GM21737 (cell line): ENCODE data around the gene ABI3.
"Not testable (repeated sequence)": the region's sequence is repeated elsewhere in the genome, so short reads cannot be mapped to it uniquely, and the experiment has no call there.

Experiments used
- ATAC-seq: cut with Tn5 transposase; IDR thresholded peaks from one replicate; pipeline ENCODE4 v1.9.1; 2021; ENCODE audit warnings: mild to moderate bottlenecking, moderate library complexity; ENCODE audit not compliant: unreplicated experiment

Gene ABI3

DNA sequence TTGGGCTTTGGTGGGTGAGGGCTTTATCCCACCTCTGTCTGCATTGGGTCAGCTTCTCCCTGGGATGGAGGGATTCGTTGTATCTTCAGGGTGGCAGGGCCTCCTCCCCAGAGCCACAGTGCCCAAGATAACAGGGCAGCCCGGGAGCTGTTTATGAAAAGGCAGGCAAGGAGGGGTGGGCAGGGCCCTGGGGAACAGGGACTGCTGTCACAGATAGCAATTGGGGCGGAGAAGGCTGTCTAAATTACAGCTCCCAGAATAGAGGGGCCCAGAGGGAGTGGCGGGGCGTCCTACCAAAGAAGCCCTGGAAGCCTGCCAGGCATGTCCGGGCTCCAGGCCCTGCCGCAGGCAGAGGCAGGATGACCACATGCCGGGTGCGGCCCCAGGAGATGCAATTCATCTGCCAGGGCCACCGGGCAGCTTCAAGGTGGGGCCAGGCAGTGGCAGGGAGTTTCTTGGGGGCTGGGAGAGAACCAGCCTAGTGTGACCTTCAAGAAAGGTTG, 38.8 kb downstream of the ABI3 start:
- no peak for ATAC-seq

DNA sequence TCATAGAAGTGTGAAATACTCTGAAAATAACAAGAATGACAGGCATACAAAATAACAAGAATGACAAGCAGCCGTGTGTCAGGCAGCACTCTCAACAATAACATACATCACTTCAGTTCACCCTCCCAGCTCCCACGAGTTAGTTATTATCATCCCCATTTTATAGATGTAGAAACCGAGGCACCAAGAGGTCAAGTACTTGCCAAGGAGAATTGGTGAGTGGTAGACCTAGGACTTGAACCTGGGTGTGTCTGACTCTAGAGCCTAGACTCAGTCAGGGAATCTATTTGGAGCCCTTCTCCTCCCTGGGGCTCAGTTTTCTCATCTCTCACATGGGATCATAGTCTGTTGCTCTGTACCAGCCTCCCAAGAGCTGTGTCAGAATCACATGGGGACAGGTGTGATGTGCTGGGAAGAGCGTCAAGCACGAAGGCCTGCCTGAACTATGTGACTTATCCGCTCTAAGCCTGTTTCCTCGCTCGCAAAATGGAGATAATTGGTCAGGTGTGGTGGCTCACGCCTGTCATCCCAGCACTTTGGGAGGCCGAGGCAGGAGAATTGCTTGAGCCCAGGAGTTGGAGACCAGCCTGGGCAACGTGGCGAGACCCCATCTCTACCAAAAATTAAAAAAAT, 39.5 kb downstream of the ABI3 start:
- no peak for ATAC-seq

DNA sequence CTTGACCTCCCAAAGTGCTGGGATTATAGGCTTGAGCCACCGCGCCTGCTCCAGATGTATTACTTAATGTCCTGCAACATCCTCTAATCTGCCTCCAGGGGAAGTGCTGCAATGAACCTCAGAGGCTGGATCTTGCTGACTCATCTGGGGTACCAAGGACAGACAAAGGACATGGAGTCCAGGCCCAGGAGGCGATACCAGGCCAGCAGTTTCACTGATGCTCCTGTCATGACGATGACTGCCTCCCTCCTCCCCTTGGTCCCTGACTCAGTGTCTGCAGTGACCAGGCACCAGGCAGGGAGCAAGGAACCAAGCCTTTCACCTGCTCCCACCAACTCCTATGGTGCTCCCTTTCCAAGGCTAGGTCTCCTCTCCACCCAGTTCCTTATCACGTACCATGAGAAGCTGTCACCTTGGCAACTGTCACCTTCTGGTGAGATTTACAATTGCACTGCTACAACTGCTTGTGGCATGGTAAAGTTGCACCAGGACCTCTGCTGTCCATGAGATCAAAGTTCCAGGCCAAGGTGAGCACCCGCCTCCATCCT, 41.7 kb downstream of the ABI3 start:
- ATAC-seq: no peak

DNA sequence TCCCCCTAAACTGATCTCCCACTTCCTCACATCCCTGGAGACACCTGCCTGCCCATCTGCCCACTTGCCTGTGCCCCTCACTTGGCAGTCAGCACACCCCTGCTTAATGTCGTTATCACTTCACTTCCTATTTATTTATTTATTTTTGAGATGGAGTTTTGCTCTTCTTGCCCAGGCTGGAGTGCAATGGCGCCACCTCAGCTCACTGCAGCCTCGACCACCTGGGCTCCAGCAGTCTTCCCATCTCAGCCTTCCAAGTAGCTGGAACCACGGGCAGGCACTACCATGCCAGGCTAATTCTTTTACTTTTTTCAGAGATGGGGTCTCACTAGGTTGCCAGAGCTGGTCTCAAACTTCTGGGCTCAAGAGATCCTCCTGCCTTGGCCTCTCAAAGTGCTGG, 43.6 kb downstream of the ABI3 start:
- no peak for ATAC-seq

DNA sequence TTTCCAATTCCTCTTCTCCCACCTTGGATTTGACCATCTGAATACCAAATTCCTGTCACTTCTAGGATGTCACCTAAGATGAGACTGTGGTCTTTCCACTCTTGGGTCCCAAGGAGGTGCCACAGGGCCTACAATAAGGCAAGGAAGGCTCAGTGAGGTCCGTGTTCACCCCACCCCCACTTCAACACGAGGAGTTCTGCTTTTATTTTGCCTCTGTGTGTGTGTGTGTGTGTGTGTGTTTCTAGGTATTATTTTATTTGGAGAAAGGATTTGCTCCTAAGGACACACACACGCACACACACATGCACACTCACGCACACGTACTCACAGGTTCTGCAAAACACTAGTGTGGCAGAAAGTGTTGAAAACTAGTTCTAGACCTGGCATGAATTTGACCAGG, 44.6 kb downstream of the ABI3 start:
- no peak for ATAC-seq

DNA sequence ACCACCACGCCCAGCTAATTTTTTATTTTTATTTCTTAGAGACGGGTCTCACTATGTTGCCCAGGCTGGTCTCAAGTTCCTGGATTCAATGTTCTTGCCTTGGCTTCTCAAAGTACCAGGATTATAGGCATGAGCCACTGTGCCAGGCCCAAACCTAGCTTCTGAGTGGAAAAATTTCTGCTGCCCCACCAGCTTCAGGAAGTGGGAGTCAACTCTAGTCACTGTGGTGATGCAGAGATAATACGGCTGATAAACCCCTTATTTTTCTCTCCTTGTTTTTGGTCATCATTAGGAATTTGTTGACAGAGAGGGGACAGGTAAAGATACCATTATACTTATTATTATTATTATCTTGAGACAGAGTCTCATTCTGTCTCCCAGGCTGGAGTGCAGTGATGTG, 47.9 kb downstream of the ABI3 start:
- no peak for ATAC-seq

DNA sequence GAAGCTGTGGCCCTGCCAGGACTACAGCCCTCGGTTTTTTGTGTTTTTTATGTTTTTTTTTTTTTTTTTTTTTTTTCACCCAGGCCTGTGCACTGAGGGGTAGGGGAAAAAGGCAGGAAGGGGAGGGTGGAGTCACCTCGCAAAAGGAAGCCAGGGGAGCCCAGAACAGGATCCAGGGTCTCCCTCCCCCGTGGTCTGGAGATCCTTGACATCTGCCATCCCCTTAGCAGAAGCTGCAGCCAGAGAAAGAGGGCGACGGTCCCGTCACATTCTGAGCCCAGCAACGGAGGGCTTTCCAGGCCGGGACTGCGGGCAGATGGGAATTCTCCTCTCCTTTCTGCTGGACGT, 49.1 kb downstream of the ABI3 start:
- ATAC-seq: no peak

DNA sequence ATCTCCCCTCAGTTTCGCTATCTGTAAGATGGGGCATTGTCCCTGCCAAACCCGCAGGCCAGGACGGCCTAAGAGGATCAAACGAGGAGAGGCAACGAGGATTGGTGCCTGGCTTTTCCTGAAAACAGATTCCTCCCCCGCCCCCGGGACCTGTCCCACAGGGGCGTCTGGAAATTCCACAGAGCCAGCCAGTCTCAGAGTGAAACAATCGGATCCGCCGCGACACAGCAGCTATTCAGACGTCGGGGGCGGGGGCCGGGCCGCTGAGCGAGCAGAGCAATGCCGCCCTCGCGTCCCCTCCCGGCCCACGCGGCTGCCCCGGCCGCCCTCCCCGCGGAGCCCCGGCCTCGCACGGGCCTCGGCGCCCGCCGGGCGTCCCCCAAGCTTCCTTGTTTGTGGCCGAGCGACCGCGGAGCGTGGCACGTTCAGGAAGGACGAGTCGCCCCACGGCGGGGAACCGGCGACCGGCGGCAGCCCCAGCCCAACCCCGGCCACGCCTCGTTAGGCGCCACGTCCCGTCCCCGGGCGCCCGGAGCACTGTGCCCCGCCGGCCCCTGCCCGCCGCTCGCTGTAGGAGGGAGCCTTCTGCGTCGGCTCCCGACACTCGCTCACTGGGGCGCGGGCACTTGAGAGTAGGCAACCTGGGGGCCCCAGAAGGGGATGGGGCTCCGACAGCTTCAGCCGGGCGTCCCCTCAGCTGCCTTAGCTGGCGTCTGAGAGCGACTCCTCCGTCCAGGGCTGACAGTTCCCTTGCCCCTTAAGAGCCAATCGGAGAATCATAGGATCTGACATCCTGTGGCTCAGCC, 49.7 kb downstream of the ABI3 start:
- ATAC-seq: no peak

DNA sequence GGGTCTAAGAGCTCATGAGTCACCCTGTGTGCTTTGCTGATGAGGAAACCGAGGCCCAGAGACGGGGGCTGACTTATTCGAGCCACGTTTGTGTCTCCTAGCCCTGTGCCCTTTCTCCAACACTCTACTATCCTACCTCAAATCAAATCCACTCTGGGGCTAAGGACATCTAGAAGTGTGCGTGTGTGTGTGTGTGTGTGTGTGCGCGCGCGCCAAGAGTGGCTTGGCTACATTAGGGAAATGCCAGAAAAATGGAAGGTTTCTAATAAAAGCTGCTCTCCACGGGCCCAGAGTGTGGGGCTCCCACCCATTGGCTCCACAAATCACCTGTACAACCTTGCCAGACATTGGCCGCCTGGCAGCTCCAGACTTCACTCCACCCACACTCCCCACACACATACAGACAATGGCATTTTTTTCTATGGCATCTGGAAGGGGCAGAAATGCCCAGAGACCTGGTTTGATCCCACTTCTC, 50.3 kb downstream of the ABI3 start:
- no peak for ATAC-seq

DNA sequence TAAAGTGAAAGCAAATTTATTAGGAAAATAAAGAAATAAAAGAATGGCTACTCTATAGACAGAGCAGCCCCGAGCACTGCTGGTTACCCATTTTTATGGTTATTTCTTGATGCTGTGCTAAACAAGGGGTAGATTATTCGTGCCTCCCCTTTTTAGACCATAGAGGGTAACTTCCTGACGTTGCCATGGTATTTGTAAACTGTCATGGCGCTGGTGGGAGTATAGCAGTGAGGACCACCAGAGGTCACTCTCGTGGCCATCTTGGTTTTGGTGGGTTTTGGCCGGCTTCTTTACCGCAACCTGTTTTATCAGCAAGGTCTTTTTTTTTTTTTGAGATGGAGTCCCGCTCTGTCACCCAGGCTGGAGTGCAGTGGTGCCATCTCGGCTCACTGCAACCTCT, 51.0 kb downstream of the ABI3 start:
- ATAC-seq: not testable (repeated sequence)

DNA sequence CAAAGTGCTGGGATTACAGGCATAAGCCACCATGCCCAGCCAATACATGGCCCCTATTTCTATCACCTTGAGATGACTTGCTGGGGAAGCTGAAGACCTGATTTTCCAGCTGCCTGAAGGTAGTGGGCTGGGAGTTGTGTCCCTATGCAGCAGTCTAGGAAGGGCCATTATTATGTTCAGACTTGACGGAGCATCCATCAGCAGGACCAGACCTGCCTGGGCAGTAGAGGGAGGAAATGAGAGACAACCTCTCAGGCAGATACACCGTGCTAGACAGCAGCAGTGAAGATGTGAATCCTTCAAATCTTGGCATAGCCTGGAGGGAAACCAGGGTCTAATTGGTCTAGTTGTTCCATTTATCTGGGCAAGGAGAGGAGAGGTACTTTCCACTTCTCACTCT, 55.7 kb downstream of the ABI3 start:
- no peak for ATAC-seq

DNA sequence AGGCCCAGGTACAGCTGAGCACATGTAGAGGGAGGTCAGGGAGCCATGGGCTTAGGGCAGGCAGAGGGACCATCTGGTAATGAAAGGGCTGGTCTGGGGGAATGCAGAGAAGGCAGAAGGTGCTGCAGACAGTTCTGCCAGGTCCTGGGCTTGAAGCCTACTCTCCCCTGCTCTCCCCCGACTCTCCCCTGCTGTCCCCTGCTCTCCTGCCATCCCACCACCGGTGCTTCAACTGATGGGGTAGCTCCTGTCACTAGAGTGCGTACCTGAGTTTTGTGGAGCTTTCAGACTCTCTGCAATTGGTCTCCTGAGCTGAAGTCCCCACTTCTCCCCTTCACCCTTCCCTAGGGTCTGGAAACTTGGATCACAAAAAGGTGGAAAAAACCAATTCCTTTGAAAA, 57.4 kb downstream of the ABI3 start:
- ATAC-seq: no peak

DNA sequence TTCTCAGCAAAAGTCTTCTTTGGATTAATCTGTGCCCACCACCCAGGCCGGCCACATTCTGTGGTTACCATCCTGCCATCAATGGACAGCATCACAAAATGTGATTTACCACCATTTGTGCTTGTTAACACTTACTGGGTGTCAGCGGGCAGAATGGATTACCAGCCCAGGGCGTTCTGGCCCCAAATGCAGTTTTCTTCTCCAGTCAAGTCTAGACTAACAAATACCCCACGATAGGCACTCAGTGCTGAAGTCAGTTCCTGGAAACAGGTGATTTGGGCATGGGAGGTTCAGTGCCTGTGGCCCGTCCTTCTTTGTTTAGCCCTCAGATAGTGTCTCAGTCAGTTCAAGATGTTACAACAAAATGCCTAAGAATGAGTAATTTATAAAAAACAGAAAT, 58.8 kb downstream of the ABI3 start:
- no peak for ATAC-seq
